Neural cell (in vitro differentiated cells): ENCODE measurements around the gene RGL1.

Experiments
- CTCF ChIP-seq: fragments of 450-650 bp; IDR thresholded peaks from 2 replicates; pipeline ENCODE4 v1.5.1; 2014; ENCODE audit warnings: antibody characterized with exemption, mild to moderate bottlenecking, moderate library complexity; ENCODE audit not compliant: poor library complexity, severe bottlenecking
- EP300 ChIP-seq: fragments of 450-650 bp; conservative IDR thresholded peaks from 2 replicates; pipeline ENCODE4 v1.6.1; 2014; ENCODE audit warnings: antibody characterized with exemption, mild to moderate bottlenecking, moderate library complexity; ENCODE audit not compliant: poor library complexity, severe bottlenecking
- EZH2 ChIP-seq: fragments of 200-600, 300-800 bp; shearing (Covaris generic), sonication (generic); IDR thresholded peaks from 2 replicates; pipeline ENCODE4 v1.6.1; 2014; ENCODE audit warnings: antibody characterized with exemption, low read length, borderline replicate concordance, mild to moderate bottlenecking; ENCODE audit not compliant: insufficient read depth, poor library complexity, severe bottlenecking
- POLR2AphosphoS5 ChIP-seq: IDR thresholded peaks from 2 replicates; pipeline ENCODE4 v1.6.1; 2012
- RAD21 ChIP-seq: fragments of 450-650 bp; conservative IDR thresholded peaks from 2 replicates; pipeline ENCODE4 v1.6.1; 2014; ENCODE audit warnings: antibody characterized with exemption, mild to moderate bottlenecking, moderate library complexity
- REST ChIP-seq: IDR thresholded peaks from 2 replicates; pipeline ENCODE4 v1.6.1; 2012; ENCODE audit warnings: borderline replicate concordance
- SMC3 ChIP-seq: fragments of 450-650 bp; conservative IDR thresholded peaks from 2 replicates; pipeline ENCODE4 v1.6.1; 2014; ENCODE audit warnings: antibody characterized with exemption, mild to moderate bottlenecking, moderate library complexity; ENCODE audit not compliant: poor library complexity
- TAF1 ChIP-seq: IDR thresholded peaks from 2 replicates; pipeline ENCODE4 v1.6.1; 2012; ENCODE audit warnings: low read depth

GRCh38 chr1:183783342-183783741 is 21.6 kb upstream of the RGL1 start:
- TF ChIP-seq TAF1 = no peak
- no peak for TF ChIP-seq CTCF
- no peak for TF ChIP-seq EZH2
- no peak for TF ChIP-seq RAD21
- TF ChIP-seq REST = no peak
- no peak for TF ChIP-seq EP300
- TF ChIP-seq POLR2AphosphoS5 = no peak
- no peak for TF ChIP-seq SMC3
